Neural progenitor cell (in vitro differentiated cells): Measurements from ENCODE around the gene SP6. TPM values are rescaled to one million over a fixed set of nuclear protein-coding genes. Genes with fewer than 3 reads are reported as not detected.

Source experiments
- DNase-seq: peaks from one replicate; pipeline ENCODE4 v3.0.0-alpha.2; 2016; ENCODE audit warnings: low spot score
- H2AFZ ChIP-seq: fragments of 200-600 bp; sonication (generic); replicated peaks from 2 replicates; pipeline ENCODE4 v1.6.1; 2016; ENCODE audit warnings: antibody characterized with exemption
- H3F3A ChIP-seq: fragments of 200-600 bp; sonication (generic); 2 replicates; pipeline ENCODE4 v1.6.1; 2016; ENCODE audit warnings: antibody characterized with exemption, low read depth
- H3K27ac ChIP-seq: fragments of 200-600 bp; sonication (generic); 2 replicates; pipeline ENCODE4 v1.5.1; 2016; ENCODE audit warnings: mild to moderate bottlenecking
- H3K27me3 ChIP-seq: fragments of 200-600 bp; sonication (generic); 2 replicates; pipeline ENCODE4 v1.6.1; 2016; ENCODE audit warnings: mild to moderate bottlenecking, moderate library complexity
- H3K36me3 ChIP-seq: fragments of 200-600 bp; sonication (generic); 2 replicates; pipeline ENCODE4 v1.5.1; 2016
- H3K4me1 ChIP-seq: fragments of 200-600 bp; sonication (generic); 2 replicates; pipeline ENCODE4 v1.6.1; 2016; ENCODE audit warnings: mixed run types
- H3K4me2 ChIP-seq: fragments of 200-600 bp; sonication (generic); 2 replicates; pipeline ENCODE4 v1.6.1; 2016
- H3K4me3 ChIP-seq: fragments of 200-600 bp; sonication (generic); 2 replicates; pipeline ENCODE4 v1.5.1; 2016
- H3K79me2 ChIP-seq: fragments of 200-600 bp; sonication (generic); 2 replicates; pipeline ENCODE4 v1.6.1; 2016; ENCODE audit warnings: low read depth
- H3K9ac ChIP-seq: fragments of 200-600 bp; sonication (generic); 2 replicates; pipeline ENCODE4 v1.6.1; 2016
- H3K9me3 ChIP-seq: fragments of 200-600 bp; sonication (generic); 2 replicates; pipeline ENCODE4 v1.5.1; 2016; ENCODE audit warnings: low read depth
- H4K20me1 ChIP-seq: fragments of 200-600 bp; sonication (generic); 2 replicates; pipeline ENCODE4 v1.6.1; 2016; ENCODE audit warnings: low read depth
- H3K27ac Mint-ChIP-seq: 3 replicates; pipeline ENCODE4 v1.8.0; 2021; ENCODE audit warnings: mixed read lengths
- H3K27me3 Mint-ChIP-seq: 2 replicates; pipeline ENCODE4 v1.8.0; 2022; ENCODE audit warnings: low read depth, mild to moderate bottlenecking, inconsistent platforms, moderate library complexity, mixed read lengths; ENCODE audit not compliant: insufficient read depth
- H3K36me3 Mint-ChIP-seq: 3 replicates; pipeline ENCODE4 v1.8.0; 2021; ENCODE audit warnings: mixed read lengths
- H3K4me1 Mint-ChIP-seq: 3 replicates; pipeline ENCODE4 v1.8.0; 2021; ENCODE audit warnings: mixed read lengths
- H3K4me3 Mint-ChIP-seq: 3 replicates; pipeline ENCODE4 v1.8.0; 2021; ENCODE audit warnings: mild to moderate bottlenecking, moderate library complexity, mixed read lengths
- H3K9me3 Mint-ChIP-seq: 3 replicates; pipeline ENCODE4 v1.8.0; 2020; ENCODE audit warnings: mixed read lengths
- EZH2 ChIP-seq: fragments of 200-600 bp; sonication (generic); IDR thresholded peaks from 2 replicates; pipeline ENCODE4 v1.6.1; 2017; ENCODE audit warnings: antibody characterized with exemption, mild to moderate bottlenecking, moderate library complexity
- EZH2phosphoT487 ChIP-seq: fragments of 200-600 bp; sonication (generic); IDR thresholded peaks from 2 replicates; pipeline ENCODE4 v1.6.1; 2017; ENCODE audit warnings: antibody characterized with exemption
- total RNA-seq: library from RNA; depleted of rRNA; stranded (reverse); fragments of >200 nt; gene quantifications from 2 replicates; pipeline ENCODE4 v1.2.3, GENCODE V29; 2015; ENCODE audit warnings: low replicate concordance
- TF ChIP-seq, protein P1 (sequence below): fragments of 200-600 bp; sonication (generic); IDR thresholded peaks from 2 replicates; pipeline ENCODE4 v1.5.1; 2017; ENCODE audit warnings: antibody characterized with exemption, mild to moderate bottlenecking

The SP6 gene
- total RNA-seq, 1 donor from 2014 or later, result 0.04 TPM

DNA sequence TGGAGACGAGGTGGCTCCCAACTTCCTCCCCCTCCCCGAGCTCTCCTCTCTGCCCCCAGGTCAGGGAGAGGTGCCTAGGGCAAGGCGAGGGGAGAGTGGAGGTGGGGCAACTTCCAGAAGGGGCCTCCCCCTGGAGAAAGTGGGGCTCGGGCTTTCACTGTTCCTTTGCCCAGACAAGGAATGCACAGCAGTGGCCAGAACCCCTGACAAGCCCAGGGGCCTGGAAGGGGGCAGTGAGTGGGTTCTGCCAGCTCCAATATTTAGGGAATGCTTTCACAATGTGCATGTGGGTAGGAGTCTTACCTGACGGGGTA, 33.4 kb upstream of the SP6 start:
- H3K4me2 ChIP-seq, result no peak overlapping the region
- no peaks in the 10 kb centered on the region for H3K9me3 Mint-ChIP-seq
- TF ChIP-seq, protein P1, sequence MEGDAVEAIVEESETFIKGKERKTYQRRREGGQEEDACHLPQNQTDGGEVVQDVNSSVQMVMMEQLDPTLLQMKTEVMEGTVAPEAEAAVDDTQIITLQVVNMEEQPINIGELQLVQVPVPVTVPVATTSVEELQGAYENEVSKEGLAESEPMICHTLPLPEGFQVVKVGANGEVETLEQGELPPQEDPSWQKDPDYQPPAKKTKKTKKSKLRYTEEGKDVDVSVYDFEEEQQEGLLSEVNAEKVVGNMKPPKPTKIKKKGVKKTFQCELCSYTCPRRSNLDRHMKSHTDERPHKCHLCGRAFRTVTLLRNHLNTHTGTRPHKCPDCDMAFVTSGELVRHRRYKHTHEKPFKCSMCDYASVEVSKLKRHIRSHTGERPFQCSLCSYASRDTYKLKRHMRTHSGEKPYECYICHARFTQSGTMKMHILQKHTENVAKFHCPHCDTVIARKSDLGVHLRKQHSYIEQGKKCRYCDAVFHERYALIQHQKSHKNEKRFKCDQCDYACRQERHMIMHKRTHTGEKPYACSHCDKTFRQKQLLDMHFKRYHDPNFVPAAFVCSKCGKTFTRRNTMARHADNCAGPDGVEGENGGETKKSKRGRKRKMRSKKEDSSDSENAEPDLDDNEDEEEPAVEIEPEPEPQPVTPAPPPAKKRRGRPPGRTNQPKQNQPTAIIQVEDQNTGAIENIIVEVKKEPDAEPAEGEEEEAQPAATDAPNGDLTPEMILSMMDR, result no peak
- TF ChIP-seq EZH2phosphoT487 (no peak), EZH2 (no peak)
- no peak for DNase-seq
- no peak overlapping the region for H3K27ac ChIP-seq
- no peak overlapping the region for H3K4me3 Mint-ChIP-seq
- no peaks in the 10 kb centered on the region for H3K9me3 ChIP-seq
- no peaks in the 10 kb centered on the region for H3K36me3 ChIP-seq
- H4K20me1 ChIP-seq, result no peaks in the 10 kb centered on the region
- no peak overlapping the region for H3K27ac Mint-ChIP-seq
- no peak overlapping the region for H3K9ac ChIP-seq
- no peaks in the 10 kb centered on the region for H3F3A ChIP-seq
- no peaks in the 10 kb centered on the region for H3K36me3 Mint-ChIP-seq
- H2AFZ ChIP-seq, result no peak overlapping the region
- peaks cover 8% of the 10 kb centered on the region for H3K4me1 Mint-ChIP-seq
- peaks cover 14% of the 10 kb centered on the region for H3K27me3 Mint-ChIP-seq
- H3K4me3 ChIP-seq, result no peak overlapping the region
- H3K79me2 ChIP-seq, result no peaks in the 10 kb centered on the region
- no peaks in the 10 kb centered on the region for H3K27me3 ChIP-seq
- peaks cover 9% of the 10 kb centered on the region for H3K4me1 ChIP-seq

DNA sequence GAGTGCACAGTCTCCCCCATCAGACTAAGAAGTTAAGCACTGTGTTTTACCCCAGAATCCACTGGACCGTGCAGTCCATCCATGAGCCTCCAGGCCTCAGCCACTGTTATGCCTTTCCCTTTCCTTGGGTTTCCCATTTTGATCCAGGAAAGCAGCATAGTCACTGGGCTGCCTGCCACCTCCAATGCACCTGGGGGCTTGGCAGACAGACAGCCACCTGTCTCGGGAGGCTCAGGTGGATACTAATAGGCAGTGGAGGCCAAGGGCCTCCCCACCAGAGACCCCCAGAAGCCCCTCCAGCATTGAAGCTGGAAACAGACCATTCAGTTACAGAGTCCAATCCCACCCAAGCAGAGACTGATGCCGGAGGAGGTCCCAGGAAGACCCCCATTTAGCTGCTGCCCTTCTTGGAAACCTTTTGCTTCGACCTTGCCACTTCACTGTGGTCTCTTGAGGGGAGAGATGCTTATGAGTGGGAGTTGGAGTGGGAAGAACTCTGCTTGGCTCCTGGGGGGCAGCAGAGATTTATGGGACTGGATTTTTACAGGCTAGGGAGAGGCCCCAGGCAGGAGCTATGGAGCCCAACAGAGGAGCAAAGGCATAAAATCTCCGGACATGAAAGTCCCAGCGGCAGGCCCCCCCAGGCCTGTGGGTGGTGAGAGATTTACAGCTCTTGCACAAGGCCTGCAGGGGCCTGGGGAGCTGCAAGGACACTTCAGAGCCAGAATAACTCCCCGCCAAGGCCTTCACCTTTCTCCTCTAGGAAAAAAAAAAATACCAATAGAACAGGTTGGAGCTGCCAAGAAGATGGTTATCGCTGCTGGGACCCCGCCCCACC, 32.8 kb upstream of the SP6 start:
- Mint-ChIP-seq H3K36me3 (no peaks in the 10 kb centered on the region), H3K9me3 (no peaks in the 10 kb centered on the region), H3K27me3 (peaks cover 17% of the 10 kb centered on the region), H3K4me1 (peaks cover 8% of the 10 kb centered on the region), H3K4me3 (no peak overlapping the region), H3K27ac (peak overlapping the region; percentile 3)
- H3F3A ChIP-seq, result no peaks in the 10 kb centered on the region
- no peak overlapping the region for H3K9ac ChIP-seq
- H3K79me2 ChIP-seq, result no peaks in the 10 kb centered on the region
- no peak overlapping the region for H3K4me2 ChIP-seq
- H3K27ac ChIP-seq, result no peak overlapping the region
- no peak for DNase-seq
- H3K9me3 ChIP-seq, result no peaks in the 10 kb centered on the region
- H3K36me3 ChIP-seq, result no peaks in the 10 kb centered on the region
- no peak overlapping the region for H2AFZ ChIP-seq
- no peaks in the 10 kb centered on the region for H4K20me1 ChIP-seq
- peaks cover 9% of the 10 kb centered on the region for H3K4me1 ChIP-seq
- H3K4me3 ChIP-seq, result no peak overlapping the region
- no peaks in the 10 kb centered on the region for H3K27me3 ChIP-seq
- TF ChIP-seq, protein P1, result no peak
- TF ChIP-seq EZH2 (no peak), EZH2phosphoT487 (no peak)

DNA sequence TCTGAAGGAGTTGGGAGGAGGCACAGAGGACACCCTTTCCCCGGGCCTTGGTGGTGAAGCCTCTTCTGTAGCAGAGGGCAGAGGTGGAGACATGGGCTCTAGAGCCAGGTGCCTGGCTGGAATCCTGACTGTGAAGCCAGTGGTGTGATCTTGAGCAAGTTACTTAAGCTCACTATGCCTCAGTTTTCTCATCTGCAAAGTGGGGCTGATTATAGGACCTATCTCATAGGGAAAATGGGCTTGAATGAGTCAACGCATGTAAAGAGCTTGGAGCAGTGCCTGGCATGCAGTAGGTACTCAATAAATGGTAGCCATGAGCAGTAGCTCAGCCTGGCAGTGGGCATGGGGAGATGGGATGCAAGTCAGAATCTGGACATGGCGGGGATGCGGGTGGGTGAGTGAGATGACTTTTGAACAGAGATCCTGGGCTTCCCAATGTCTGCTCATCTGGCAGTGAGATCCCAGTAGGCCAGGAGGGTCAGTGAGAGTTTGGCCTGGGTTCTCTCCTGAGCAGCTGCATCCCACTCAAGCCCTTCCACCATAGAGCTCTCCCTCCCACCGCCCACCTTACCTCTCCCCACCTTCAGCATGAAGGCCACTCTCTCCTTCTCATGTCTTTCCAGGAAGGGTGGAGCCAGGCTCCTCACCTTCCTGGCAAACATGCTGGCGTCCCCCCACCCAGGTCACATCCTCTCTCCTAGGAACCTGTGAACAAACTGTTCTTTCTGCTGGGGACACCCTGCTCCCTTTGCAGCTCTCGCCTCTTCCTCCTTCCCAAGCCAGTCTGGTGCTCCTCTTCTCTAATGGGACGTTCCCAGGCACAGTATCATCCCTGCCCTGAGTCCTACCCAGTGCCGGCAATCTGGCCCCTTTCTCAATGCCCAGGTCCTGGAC, 32.0 kb upstream of the SP6 start:
- Histone ChIP-seq H3F3A (no peaks in the 10 kb centered on the region), H2AFZ (no peak overlapping the region), H3K27ac (no peak overlapping the region), H3K9me3 (no peaks in the 10 kb centered on the region), H3K27me3 (no peaks in the 10 kb centered on the region), H3K4me3 (no peak overlapping the region), H3K9ac (no peak overlapping the region), H3K4me1 (peaks cover 15% of the 10 kb centered on the region), H4K20me1 (no peaks in the 10 kb centered on the region), H3K79me2 (no peaks in the 10 kb centered on the region), H3K36me3 (no peaks in the 10 kb centered on the region), H3K4me2 (no peak overlapping the region)
- no peak for DNase-seq
- H3K4me3 Mint-ChIP-seq, result no peak overlapping the region
- no peaks in the 10 kb centered on the region for H3K36me3 Mint-ChIP-seq
- peaks cover 13% of the 10 kb centered on the region for H3K4me1 Mint-ChIP-seq
- TF ChIP-seq EZH2phosphoT487, result no peak
- no peaks in the 10 kb centered on the region for H3K9me3 Mint-ChIP-seq
- H3K27ac Mint-ChIP-seq, result peak overlapping the region; percentile 3
- H3K27me3 Mint-ChIP-seq, result peaks cover 17% of the 10 kb centered on the region
